ENCODE data around the gene ELMO3.

The ELMO3 gene

GRCh38 chr16:67182288-67182687, 16.6 kb upstream of the ELMO3 start:
- DNase-seq (ENCODE audit: low read depth) = no peak

- no peak for DNase-seq (ENCODE audit: low read depth)
Observed at GRCh38 chr16:67183284-67183626, 15.7 kb upstream of the ELMO3 start.

- peak; percentile 93 for DNase-seq (ENCODE audit: low read depth)
Observed at GRCh38 chr16:67183627-67184452, 15.1 kb upstream of the ELMO3 start, which contains the start of gene MATCAP1. Gene MATCAP1, minus strand, starts transcription at chr16:67183963. Its CDS starts 3,353 bp downstream, at chr16:67180610.

- no peak for DNase-seq (ENCODE audit: low read depth)
Observed at GRCh38 chr16:67184453-67184994, 14.4 kb upstream of the ELMO3 start.

- peak; percentile 56 for DNase-seq (ENCODE audit: low read depth)
Observed at GRCh38 chr16:67184995-67185650, 13.8 kb upstream of the ELMO3 start.

GRCh38 chr16:67185651-67186134, 13.2 kb upstream of the ELMO3 start:
- DNase-seq (ENCODE audit: low read depth) = no peak

- DNase-seq (ENCODE audit: low read depth) = no peak
Observed at GRCh38 chr16:67186550-67186950, 12.4 kb upstream of the ELMO3 start.

- no peak for DNase-seq (ENCODE audit: low read depth)
Observed at GRCh38 chr16:67187175-67187890, 11.6 kb upstream of the ELMO3 start.

GRCh38 chr16:67188323-67188722, 10.6 kb upstream of the ELMO3 start:
- DNase-seq (ENCODE audit: low read depth) = no peak

- no peak for DNase-seq (ENCODE audit: low read depth)
Observed at GRCh38 chr16:67188798-67189197, 10.1 kb upstream of the ELMO3 start.

- DNase-seq (ENCODE audit: low read depth) = no peak
Observed at GRCh38 chr16:67190041-67190440, 8.9 kb upstream of the ELMO3 start, which contains the start of gene EXOC3L1. Gene EXOC3L1, minus strand, starts transcription at chr16:67190136. Its CDS starts 460 bp downstream, at chr16:67189676.

GRCh38 chr16:67190448-67191399, 8.2 kb upstream of the ELMO3 start:
- DNase-seq (ENCODE audit: low read depth) = no peak

- DNase-seq (ENCODE audit: low read depth) = no peak
Observed at GRCh38 chr16:67191411-67191994, 7.4 kb upstream of the ELMO3 start.

- DNase-seq (ENCODE audit: low read depth) = peak; percentile 75
Observed at GRCh38 chr16:67191995-67192681, 6.8 kb upstream of the ELMO3 start, which contains the start of gene E2F4. Gene E2F4, plus strand, starts transcription at chr16:67192155. Its CDS starts 73 bp downstream, at chr16:67192228.

GRCh38 chr16:67192781-67193361, 6.1 kb upstream of the ELMO3 start:
- no peak for DNase-seq (ENCODE audit: low read depth)

GRCh38 chr16:67193536-67193935, 5.4 kb upstream of the ELMO3 start:
- DNase-seq (ENCODE audit: low read depth) = no peak

GRCh38 chr16:67194260-67194659, 4.7 kb upstream of the ELMO3 start:
- no peak for DNase-seq (ENCODE audit: low read depth)

GRCh38 chr16:67195676-67196075, 3.3 kb upstream of the ELMO3 start:
- no peak for DNase-seq (ENCODE audit: low read depth)

GRCh38 chr16:67196881-67197280, 2.0 kb upstream of the ELMO3 start:
- DNase-seq (ENCODE audit: low read depth) = no peak

- DNase-seq (ENCODE audit: low read depth) = no peak
Observed at GRCh38 chr16:67197704-67198103, 1.2 kb upstream of the ELMO3 start.

All from T-helper 22 cell (primary cell).